Central memory CD8-positive, alpha-beta T cell (primary cell): Measurements from ENCODE around the gene B3GAT1.
A peak's percentile ranks its signal among the peaks of the same experiment; 100 is the strongest.
"Not testable (repeated sequence)": the region's sequence is repeated elsewhere in the genome, so short reads cannot be mapped to it uniquely, and the experiment has no call there.

ENCODE experiments used
- ATAC-seq: fragments of 150-1000 bp; cut with Tn5 transposase; replicated peaks from 2 replicates; pipeline ENCODE4 v1.10.0; 2022; ENCODE audit warnings: mild to moderate bottlenecking, moderate FRiP score, moderate number of reproducible peaks; ENCODE audit not compliant: poor library complexity, severe bottlenecking; ENCODE audit errors: extremely low read depth
- DNase-seq, 2 donors: peaks; one replicate each; pipeline ENCODE4 v3.0.0; 2021; ENCODE audit warnings: low spot score in 2 of 2
- H3K27ac Mint-ChIP-seq: one replicate; pipeline ENCODE4 v1.8.0; 2022; ENCODE audit warnings: low read depth, mild to moderate bottlenecking, moderate library complexity, mixed read lengths
- H3K27me3 Mint-ChIP-seq: one replicate; pipeline ENCODE4 v1.8.0; 2022; ENCODE audit warnings: mixed read lengths
- H3K36me3 Mint-ChIP-seq: one replicate; pipeline ENCODE4 v1.8.0; 2022; ENCODE audit warnings: mild to moderate bottlenecking, moderate library complexity, mixed read lengths; ENCODE audit not compliant: insufficient read depth
- H3K4me1 Mint-ChIP-seq: one replicate; pipeline ENCODE4 v1.8.0; 2022; ENCODE audit warnings: mixed read lengths
- H3K4me3 Mint-ChIP-seq: one replicate; pipeline ENCODE4 v1.8.0; 2022; ENCODE audit warnings: mild to moderate bottlenecking, moderate library complexity, mixed read lengths
- H3K9me3 Mint-ChIP-seq: one replicate; pipeline ENCODE4 v1.8.0; 2022; ENCODE audit warnings: mixed read lengths

Gene B3GAT1

GRCh38 chr11:134412203-134413042 is at the start of gene B3GAT1:
TSS of gene B3GAT1 (minus strand) at chr11:134412242. CDS start at chr11:134387659, 24,583 bp downstream.
- Mint-ChIP-seq H3K4me3 (peak within 1 kb of the TSS; percentile 83), H3K27me3 (peaks cover 37% of the 10 kb centered on the region), H3K4me1 (peaks cover 40% of the 10 kb centered on the region), H3K9me3 (no peaks in the 10 kb centered on the region), H3K36me3 (peaks cover 7% of the 10 kb centered on the region), H3K27ac (peak within 1 kb of the TSS; percentile 26)
- DNase-seq (no peak), ATAC-seq (peak; percentile 52)

GRCh38 chr11:134461621-134462020 is 49.6 kb upstream of the B3GAT1 start:
- no peaks in the 10 kb centered on the region for H3K4me1 Mint-ChIP-seq
- H3K36me3 Mint-ChIP-seq, result no peaks in the 10 kb centered on the region
- ATAC-seq (no peak), DNase-seq (no peak)
- peaks cover 69% of the 10 kb centered on the region for H3K27me3 Mint-ChIP-seq
- H3K4me3 Mint-ChIP-seq, result no peak overlapping the region
- no peak overlapping the region for H3K27ac Mint-ChIP-seq
- no peaks in the 10 kb centered on the region for H3K9me3 Mint-ChIP-seq

GRCh38 chr11:134460881-134461280 is 48.8 kb upstream of the B3GAT1 start:
- H3K36me3 Mint-ChIP-seq, result no peaks in the 10 kb centered on the region
- no peak overlapping the region for H3K4me3 Mint-ChIP-seq
- DNase-seq (no peak), ATAC-seq (no peak)
- no peaks in the 10 kb centered on the region for H3K9me3 Mint-ChIP-seq
- H3K4me1 Mint-ChIP-seq, result no peaks in the 10 kb centered on the region
- no peak overlapping the region for H3K27ac Mint-ChIP-seq
- H3K27me3 Mint-ChIP-seq, result peaks cover 62% of the 10 kb centered on the region

- ATAC-seq, result no peak
- Mint-ChIP-seq H3K4me3 (no peak overlapping the region), H3K27ac (peak overlapping the region; percentile 32), H3K36me3 (no peaks in the 10 kb centered on the region), H3K4me1 (no peaks in the 10 kb centered on the region), H3K9me3 (no peaks in the 10 kb centered on the region), H3K27me3 (peaks cover 54% of the 10 kb centered on the region)
- no peak for DNase-seq
Observed at GRCh38 chr11:134460062-134460561, 48.1 kb upstream of the B3GAT1 start.

GRCh38 chr11:134459246-134460061 is 47.4 kb upstream of the B3GAT1 start:
- H3K9me3 Mint-ChIP-seq, result no peaks in the 10 kb centered on the region
- H3K27ac Mint-ChIP-seq, result no peak overlapping the region
- ATAC-seq (no peak), DNase-seq (no peak)
- no peaks in the 10 kb centered on the region for H3K4me1 Mint-ChIP-seq
- peaks cover 47% of the 10 kb centered on the region for H3K27me3 Mint-ChIP-seq
- H3K4me3 Mint-ChIP-seq, result no peak overlapping the region
- no peaks in the 10 kb centered on the region for H3K36me3 Mint-ChIP-seq

- H3K4me3 Mint-ChIP-seq, ATAC-seq: not testable (repeated sequence)
Observed at GRCh38 chr11:134457411-134458007, 45.5 kb upstream of the B3GAT1 start.

GRCh38 chr11:134455516-134455915 is 43.5 kb upstream of the B3GAT1 start:
- Mint-ChIP-seq H3K27me3 (peaks cover 8% of the 10 kb centered on the region), H3K27ac (no peak overlapping the region), H3K36me3 (no peaks in the 10 kb centered on the region), H3K4me3 (no peak overlapping the region), H3K4me1 (no peaks in the 10 kb centered on the region), H3K9me3 (no peaks in the 10 kb centered on the region)
- DNase-seq (no peak), ATAC-seq (no peak)

More at GRCh38 chr11:134457411-134458007, 45.5 kb upstream of the B3GAT1 start:
- H3K27ac Mint-ChIP-seq, H3K36me3 Mint-ChIP-seq, H3K4me1 Mint-ChIP-seq, DNase-seq, H3K9me3 Mint-ChIP-seq: not testable (repeated sequence)
- H3K27me3 Mint-ChIP-seq, result peaks cover 28% of the 10 kb centered on the region

GRCh38 chr11:134454146-134454690 is 42.2 kb upstream of the B3GAT1 start:
- no peaks in the 10 kb centered on the region for H3K27me3 Mint-ChIP-seq
- no peaks in the 10 kb centered on the region for H3K36me3 Mint-ChIP-seq
- H3K27ac Mint-ChIP-seq, result no peak overlapping the region
- ATAC-seq (no peak), DNase-seq (no peak)
- H3K4me1 Mint-ChIP-seq, result no peaks in the 10 kb centered on the region
- no peaks in the 10 kb centered on the region for H3K9me3 Mint-ChIP-seq
- no peak overlapping the region for H3K4me3 Mint-ChIP-seq

- no peak overlapping the region for H3K27ac Mint-ChIP-seq
- DNase-seq (no peak), ATAC-seq (no peak)
- H3K4me1 Mint-ChIP-seq, result no peaks in the 10 kb centered on the region
- no peaks in the 10 kb centered on the region for H3K9me3 Mint-ChIP-seq
- H3K4me3 Mint-ChIP-seq, result no peak overlapping the region
- no peaks in the 10 kb centered on the region for H3K27me3 Mint-ChIP-seq
- no peaks in the 10 kb centered on the region for H3K36me3 Mint-ChIP-seq
Observed at GRCh38 chr11:134453441-134453840, 41.4 kb upstream of the B3GAT1 start.

- no peaks in the 10 kb centered on the region for H3K36me3 Mint-ChIP-seq
- H3K9me3 Mint-ChIP-seq, result no peaks in the 10 kb centered on the region
- no peaks in the 10 kb centered on the region for H3K4me1 Mint-ChIP-seq
- DNase-seq (no peak), ATAC-seq (no peak)
- H3K27ac Mint-ChIP-seq, result no peak overlapping the region
- H3K4me3 Mint-ChIP-seq, result no peak overlapping the region
- H3K27me3 Mint-ChIP-seq, result no peaks in the 10 kb centered on the region
Observed at GRCh38 chr11:134452838-134453155, 40.8 kb upstream of the B3GAT1 start.

GRCh38 chr11:134452026-134452837 is 40.2 kb upstream of the B3GAT1 start:
- H3K36me3 Mint-ChIP-seq, result peaks cover 2% of the 10 kb centered on the region
- H3K9me3 Mint-ChIP-seq, result no peaks in the 10 kb centered on the region
- H3K4me1 Mint-ChIP-seq, result no peaks in the 10 kb centered on the region
- no peak for DNase-seq
- no peak for ATAC-seq
- H3K27ac Mint-ChIP-seq, result no peak overlapping the region
- no peak overlapping the region for H3K4me3 Mint-ChIP-seq
- H3K27me3 Mint-ChIP-seq, result no peaks in the 10 kb centered on the region

- no peaks in the 10 kb centered on the region for H3K4me1 Mint-ChIP-seq
- H3K9me3 Mint-ChIP-seq, result no peaks in the 10 kb centered on the region
- no peaks in the 10 kb centered on the region for H3K27me3 Mint-ChIP-seq
- H3K36me3 Mint-ChIP-seq, result peaks cover 2% of the 10 kb centered on the region
- ATAC-seq, result no peak
- H3K27ac Mint-ChIP-seq, result no peak overlapping the region
- H3K4me3 Mint-ChIP-seq, result no peak overlapping the region
- no peak for DNase-seq
Observed at GRCh38 chr11:134450186-134450585, 38.1 kb upstream of the B3GAT1 start.
